Measurements from ENCODE around the gene HIVEP3. TPM values are rescaled to one million over a fixed set of nuclear protein-coding genes. Genes with fewer than 3 reads are reported as not detected.

The HIVEP3 gene
- total RNA-seq, 1 experiment from 2014 or later, result 0.55 TPM

DNA sequence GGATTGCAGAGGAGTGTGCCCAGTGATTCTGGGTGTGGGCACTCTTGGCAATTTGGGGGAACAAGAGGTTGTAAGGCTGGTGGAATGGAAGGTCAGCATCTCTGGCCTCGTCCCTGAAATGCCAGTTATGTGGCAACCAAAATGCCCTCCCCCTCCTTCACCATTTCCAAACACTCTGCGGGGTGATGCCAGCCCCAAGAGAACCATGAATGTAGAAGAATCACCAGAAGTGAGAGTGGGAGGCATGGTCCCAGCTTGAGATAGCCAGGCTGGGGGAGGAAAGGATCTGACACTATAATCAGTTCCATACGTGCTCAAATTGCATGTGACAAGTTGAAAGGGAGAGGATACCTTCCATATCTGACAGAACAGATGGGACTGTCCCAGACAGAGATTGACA, 345.5 kb downstream of the HIVEP3 start (continued):
- TF ChIP-seq ZNF232 (CRISPR knock-in tag; IDR thresholded peaks at IDR 0.05), result no peak

DNA sequence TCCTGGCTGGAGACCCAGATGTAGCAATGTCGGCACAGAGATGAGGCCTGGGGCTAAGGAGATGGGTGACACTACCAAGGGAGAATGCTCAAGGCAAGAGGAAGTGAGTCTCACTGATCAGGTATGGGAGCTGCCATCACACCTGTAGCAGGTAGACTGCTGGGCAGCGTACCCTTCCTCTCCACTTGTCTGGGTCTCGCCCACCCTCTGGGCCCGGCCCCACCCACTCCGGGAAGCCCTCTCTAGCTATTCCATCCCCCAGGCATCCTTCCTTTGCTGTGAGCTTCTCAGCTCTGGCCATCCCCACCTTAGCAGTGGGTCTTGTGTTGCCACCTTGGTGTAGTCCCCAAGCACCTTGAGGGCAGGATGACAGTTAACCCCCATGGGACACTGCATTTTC, 346.5 kb downstream of the HIVEP3 start:
- Mint-ChIP-seq H3K36me3 (no peaks in the 10 kb centered on the region), H3K9me3 (no peaks in the 10 kb centered on the region), H3K27ac (no peak overlapping the region), H3K27me3 (ENCODE audit: low read depth) (peaks cover 3% of the 10 kb centered on the region), H3K4me3 (no peak overlapping the region), H3K4me1 (no peaks in the 10 kb centered on the region)
- ChIA-PET POLR2A (no interaction called here), CTCF (interaction anchor here (3.9 kb wide), 1 partner anchor 57 kb away, joined by 29 read pairs; no protein-coding TSS in a partner anchor)
- DNase-seq (ENCODE audit: low spot score), result no peak
- ATAC-seq, result no peak
- TF ChIP-seq SMAD3 (CRISPR knock-in tag; IDR thresholded peaks at IDR 0.05; ENCODE audit: borderline replicate concordance) (no peak), ZNF121 (CRISPR knock-in tag; IDR thresholded peaks at IDR 0.05) (no peak), FOXJ3 (CRISPR knock-in tag; IDR thresholded peaks at IDR 0.05; ENCODE audit: borderline replicate concordance) (no peak), CBFB (CRISPR knock-in tag; IDR thresholded peaks at IDR 0.05; ENCODE audit: low read depth) (no peak), NFYB (CRISPR knock-in tag; conservative IDR thresholded peaks at IDR 0.05; ENCODE audit: low read depth) (no peak), GTF2I (CRISPR knock-in tag; conservative IDR thresholded peaks at IDR 0.05) (no peak)
- TF ChIP-seq, protein P1, sequence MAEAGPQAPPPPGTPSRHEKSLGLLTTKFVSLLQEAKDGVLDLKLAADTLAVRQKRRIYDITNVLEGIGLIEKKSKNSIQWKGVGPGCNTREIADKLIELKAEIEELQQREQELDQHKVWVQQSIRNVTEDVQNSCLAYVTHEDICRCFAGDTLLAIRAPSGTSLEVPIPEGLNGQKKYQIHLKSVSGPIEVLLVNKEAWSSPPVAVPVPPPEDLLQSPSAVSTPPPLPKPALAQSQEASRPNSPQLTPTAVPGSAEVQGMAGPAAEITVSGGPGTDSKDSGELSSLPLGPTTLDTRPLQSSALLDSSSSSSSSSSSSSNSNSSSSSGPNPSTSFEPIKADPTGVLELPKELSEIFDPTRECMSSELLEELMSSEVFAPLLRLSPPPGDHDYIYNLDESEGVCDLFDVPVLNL (CRISPR knock-in tag; IDR thresholded peaks at IDR 0.05; ENCODE audit: borderline replicate concordance, low read depth), result no peak
- TF ChIP-seq, protein P2, sequence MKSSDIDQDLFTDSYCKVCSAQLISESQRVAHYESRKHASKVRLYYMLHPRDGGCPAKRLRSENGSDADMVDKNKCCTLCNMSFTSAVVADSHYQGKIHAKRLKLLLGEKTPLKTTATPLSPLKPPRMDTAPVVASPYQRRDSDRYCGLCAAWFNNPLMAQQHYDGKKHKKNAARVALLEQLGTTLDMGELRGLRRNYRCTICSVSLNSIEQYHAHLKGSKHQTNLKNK (CRISPR knock-in tag; IDR thresholded peaks at IDR 0.05), result no peak
- TF ChIP-seq, protein P3, sequence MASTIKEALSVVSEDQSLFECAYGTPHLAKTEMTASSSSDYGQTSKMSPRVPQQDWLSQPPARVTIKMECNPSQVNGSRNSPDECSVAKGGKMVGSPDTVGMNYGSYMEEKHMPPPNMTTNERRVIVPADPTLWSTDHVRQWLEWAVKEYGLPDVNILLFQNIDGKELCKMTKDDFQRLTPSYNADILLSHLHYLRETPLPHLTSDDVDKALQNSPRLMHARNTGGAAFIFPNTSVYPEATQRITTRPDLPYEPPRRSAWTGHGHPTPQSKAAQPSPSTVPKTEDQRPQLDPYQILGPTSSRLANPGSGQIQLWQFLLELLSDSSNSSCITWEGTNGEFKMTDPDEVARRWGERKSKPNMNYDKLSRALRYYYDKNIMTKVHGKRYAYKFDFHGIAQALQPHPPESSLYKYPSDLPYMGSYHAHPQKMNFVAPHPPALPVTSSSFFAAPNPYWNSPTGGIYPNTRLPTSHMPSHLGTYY (CRISPR knock-in tag; IDR thresholded peaks at IDR 0.05), result no peak
- TF ChIP-seq, protein P4, sequence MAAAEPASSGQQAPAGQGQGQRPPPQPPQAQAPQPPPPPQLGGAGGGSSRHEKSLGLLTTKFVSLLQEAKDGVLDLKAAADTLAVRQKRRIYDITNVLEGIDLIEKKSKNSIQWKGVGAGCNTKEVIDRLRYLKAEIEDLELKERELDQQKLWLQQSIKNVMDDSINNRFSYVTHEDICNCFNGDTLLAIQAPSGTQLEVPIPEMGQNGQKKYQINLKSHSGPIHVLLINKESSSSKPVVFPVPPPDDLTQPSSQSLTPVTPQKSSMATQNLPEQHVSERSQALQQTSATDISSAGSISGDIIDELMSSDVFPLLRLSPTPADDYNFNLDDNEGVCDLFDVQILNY (CRISPR knock-in tag; IDR thresholded peaks at IDR 0.05), result no peak
- TF ChIP-seq, protein P5, sequence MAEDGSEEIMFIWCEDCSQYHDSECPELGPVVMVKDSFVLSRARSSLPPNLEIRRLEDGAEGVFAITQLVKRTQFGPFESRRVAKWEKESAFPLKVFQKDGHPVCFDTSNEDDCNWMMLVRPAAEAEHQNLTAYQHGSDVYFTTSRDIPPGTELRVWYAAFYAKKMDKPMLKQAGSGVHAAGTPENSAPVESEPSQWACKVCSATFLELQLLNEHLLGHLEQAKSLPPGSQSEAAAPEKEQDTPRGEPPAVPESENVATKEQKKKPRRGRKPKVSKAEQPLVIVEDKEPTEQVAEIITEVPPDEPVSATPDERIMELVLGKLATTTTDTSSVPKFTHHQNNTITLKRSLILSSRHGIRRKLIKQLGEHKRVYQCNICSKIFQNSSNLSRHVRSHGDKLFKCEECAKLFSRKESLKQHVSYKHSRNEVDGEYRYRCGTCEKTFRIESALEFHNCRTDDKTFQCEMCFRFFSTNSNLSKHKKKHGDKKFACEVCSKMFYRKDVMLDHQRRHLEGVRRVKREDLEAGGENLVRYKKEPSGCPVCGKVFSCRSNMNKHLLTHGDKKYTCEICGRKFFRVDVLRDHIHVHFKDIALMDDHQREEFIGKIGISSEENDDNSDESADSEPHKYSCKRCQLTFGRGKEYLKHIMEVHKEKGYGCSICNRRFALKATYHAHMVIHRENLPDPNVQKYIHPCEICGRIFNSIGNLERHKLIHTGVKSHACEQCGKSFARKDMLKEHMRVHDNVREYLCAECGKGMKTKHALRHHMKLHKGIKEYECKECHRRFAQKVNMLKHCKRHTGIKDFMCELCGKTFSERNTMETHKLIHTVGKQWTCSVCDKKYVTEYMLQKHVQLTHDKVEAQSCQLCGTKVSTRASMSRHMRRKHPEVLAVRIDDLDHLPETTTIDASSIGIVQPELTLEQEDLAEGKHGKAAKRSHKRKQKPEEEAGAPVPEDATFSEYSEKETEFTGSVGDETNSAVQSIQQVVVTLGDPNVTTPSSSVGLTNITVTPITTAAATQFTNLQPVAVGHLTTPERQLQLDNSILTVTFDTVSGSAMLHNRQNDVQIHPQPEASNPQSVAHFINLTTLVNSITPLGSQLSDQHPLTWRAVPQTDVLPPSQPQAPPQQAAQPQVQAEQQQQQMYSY (CRISPR knock-in tag; IDR thresholded peaks at IDR 0.05), result no peak
- TF ChIP-seq, protein P6, sequence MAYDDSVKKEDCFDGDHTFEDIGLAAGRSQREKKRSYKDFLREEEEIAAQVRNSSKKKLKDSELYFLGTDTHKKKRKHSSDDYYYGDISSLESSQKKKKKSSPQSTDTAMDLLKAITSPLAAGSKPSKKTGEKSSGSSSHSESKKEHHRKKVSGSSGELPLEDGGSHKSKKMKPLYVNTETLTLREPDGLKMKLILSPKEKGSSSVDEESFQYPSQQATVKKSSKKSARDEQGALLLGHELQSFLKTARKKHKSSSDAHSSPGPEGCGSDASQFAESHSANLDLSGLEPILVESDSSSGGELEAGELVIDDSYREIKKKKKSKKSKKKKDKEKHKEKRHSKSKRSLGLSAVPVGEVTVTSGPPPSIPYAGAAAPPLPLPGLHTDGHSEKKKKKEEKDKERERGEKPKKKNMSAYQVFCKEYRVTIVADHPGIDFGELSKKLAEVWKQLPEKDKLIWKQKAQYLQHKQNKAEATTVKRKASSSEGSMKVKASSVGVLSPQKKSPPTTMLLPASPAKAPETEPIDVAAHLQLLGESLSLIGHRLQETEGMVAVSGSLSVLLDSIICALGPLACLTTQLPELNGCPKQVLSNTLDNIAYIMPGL (CRISPR knock-in tag; IDR thresholded peaks at IDR 0.05), result no peak
- TF ChIP-seq, protein P7, sequence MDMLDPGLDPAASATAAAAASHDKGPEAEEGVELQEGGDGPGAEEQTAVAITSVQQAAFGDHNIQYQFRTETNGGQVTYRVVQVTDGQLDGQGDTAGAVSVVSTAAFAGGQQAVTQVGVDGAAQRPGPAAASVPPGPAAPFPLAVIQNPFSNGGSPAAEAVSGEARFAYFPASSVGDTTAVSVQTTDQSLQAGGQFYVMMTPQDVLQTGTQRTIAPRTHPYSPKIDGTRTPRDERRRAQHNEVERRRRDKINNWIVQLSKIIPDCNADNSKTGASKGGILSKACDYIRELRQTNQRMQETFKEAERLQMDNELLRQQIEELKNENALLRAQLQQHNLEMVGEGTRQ (CRISPR knock-in tag; IDR thresholded peaks at IDR 0.05), result no peak

Data from WTC11 (cell line).